Activated CD8-positive, alpha-beta memory T cell treated with anti-CD3 and anti-CD28 coated beads for 1 hour (primary cell): ENCODE results near the gene CBX3.
A peak's percentile ranks its signal among the peaks of the same experiment; 100 is the strongest.
"Not testable (repeated sequence)": the region's sequence is repeated elsewhere in the genome, so short reads cannot be mapped to it uniquely, and the experiment has no call there.

Experiments used
- DNase-seq, 2 donors: peaks; one replicate each; pipeline ENCODE4 v3.0.0-alpha.2; 2020; ENCODE audit warnings: low read depth in 1 of 2; ENCODE audit errors: extremely low read depth in 1 of 2

The CBX3 gene

GRCh38 chr7:26200444-26201246, 900 bp upstream of the CBX3 start, which contains the start of gene HNRNPA2B1:
Gene HNRNPA2B1 (minus strand): TSS chr7:26200746. CDS start chr7:26200577, 169 bp downstream.
- peak; percentile 95 to 97 for DNase-seq

DNA sequence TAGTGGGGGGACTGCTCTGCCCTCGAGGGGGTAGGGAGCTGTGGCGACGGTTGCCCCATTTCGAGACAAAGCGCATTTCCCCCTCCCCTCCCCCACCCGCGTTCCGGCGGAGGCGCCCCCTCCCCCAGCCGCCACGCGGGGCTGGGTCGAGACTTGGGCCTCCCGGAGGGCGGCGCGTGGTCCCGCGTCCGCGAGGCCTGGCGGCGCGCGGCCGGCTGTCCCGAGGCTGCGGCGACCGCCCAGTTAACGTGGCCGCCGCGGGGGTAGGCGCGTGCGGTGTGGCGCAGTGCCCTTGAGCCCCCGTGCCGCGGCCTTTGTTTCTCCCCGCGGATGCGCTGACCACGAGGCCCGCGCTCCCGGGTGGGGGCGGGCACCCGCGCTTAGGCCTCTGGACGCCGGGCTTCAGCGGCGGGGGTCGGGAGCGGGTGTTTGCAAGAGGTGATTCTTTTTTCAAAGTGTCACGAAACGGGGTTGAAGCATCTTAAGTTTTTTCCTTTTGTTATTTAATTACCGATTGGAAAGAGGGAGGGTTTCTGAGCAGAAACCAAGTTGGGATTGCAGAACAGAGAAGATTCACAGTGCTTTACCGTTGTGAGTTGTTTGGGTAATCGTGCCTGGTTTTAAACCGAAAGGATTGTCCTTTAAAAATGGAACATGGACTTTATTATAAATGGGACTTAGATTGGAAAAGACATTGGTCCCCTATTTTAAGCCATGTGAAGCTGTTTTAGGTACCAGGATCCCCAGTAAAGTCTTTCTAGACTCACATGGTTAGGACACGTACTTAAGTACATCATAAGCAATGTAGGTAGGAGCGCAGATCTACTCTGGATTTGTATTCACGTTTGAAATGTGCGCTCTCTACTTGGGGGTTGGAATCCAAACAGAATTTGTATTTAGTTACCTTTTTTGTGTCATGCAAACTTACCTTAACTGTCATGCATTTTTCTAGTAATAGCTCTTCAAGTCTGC, 760 bp downstream of the CBX3 start:
- DNase-seq, result peak in 1 of 2 donors; percentile 43

GRCh38 chr7:26203016-26203415, 1.5 kb downstream of the CBX3 start:
- DNase-seq, result no peak

DNA sequence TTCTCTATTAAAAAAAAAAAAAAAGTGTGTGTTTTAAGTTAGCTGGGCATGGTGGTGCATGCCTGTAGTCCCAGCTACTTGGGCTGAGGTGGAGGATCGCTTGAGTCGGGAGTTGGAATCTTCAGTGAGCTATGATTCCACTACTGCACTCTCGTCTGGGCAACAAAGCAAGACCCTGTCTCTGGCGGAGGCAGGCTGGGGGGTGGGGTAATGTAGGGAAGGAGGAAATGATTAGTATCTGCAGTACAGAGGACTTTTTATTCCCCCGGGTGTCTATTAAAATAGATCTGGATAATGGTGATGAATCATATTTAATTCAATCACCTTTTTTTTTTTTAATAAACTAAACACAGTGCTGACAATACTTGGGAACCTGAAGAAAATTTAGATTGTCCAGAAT, 6.5 kb downstream of the CBX3 start:
- DNase-seq, result no peak

GRCh38 chr7:26212921-26213718, 11.6 kb downstream of the CBX3 start:
- no peak for DNase-seq

DNA sequence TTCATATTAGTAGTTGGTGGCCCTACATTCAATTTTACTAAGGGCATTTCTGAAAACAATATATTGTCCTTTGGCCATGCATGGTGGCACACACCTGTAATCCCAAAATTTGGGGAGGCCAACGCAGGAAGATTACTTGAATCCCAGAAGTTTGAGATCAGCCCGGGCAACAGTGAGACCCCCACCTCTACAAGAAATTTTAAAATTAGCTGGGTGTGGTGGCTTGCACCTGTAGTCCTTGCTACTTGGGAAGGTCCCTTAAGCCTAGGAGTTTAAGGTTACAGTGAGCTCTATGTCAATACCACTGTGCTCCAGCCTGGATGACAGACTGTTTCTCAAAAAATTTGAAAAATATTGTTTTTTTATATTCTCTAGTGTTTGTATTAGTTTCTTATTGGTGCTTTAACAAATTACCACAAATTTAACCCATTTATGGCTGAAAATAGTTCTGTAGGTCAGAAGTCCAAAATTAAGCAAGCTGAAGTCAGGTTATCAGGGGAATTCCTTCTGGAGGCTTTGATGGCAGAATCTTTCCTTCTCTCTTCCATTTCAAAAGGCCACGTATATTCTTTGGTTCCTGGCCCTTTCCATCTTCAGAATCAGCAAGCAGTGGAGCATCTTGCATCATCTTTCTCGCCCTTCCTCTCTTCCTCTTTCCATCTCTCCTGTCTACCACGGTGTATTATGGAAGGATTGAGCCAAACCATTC, 12.4 kb downstream of the CBX3 start:
- DNase-seq, result no peak

DNA sequence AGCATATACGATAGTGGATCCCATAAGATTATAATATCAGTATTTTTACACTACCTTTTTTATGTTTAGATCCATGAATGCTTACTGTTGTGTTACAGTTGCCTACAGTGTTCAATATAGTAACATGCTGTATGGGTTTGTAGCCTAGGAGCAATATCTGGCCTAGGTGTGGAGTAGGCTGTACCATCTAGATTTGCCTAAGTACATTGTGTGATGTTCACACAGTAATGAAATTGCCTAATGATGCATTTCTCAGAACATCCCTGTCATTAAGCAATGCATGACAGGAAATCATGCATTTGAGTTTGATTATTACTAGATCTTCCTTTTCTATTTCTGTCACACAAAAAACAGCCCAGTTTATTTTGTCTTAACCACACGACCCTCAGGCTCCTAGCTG, 14.5 kb downstream of the CBX3 start:
- DNase-seq, result no peak

- DNase-seq, result no peak
These were observed 22.8 kb downstream of the CBX3 start for GRCh38 chr7:26224359-26224758.

DNA sequence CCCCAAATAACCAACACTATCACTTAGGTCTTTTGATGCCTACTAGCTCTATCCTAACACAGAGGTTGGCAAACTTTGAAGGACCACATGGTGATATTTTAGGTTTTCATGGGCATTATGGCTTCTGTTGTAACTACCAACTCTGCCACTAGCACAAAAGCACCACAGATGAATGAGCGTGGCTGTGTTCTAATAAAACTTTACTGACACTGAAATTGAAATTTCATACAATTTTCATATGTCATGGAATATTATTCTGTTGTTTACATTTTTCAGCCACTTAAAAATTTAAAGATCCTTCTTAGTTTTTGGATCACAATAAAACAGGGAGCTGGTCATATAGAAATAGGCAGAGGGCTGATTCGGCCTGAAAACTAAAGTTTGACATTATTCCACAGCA, 26.4 kb downstream of the CBX3 start:
- DNase-seq, result no peak

GRCh38 chr7:26233902-26234511, 32.5 kb downstream of the CBX3 start:
- DNase-seq, result no peak

DNA sequence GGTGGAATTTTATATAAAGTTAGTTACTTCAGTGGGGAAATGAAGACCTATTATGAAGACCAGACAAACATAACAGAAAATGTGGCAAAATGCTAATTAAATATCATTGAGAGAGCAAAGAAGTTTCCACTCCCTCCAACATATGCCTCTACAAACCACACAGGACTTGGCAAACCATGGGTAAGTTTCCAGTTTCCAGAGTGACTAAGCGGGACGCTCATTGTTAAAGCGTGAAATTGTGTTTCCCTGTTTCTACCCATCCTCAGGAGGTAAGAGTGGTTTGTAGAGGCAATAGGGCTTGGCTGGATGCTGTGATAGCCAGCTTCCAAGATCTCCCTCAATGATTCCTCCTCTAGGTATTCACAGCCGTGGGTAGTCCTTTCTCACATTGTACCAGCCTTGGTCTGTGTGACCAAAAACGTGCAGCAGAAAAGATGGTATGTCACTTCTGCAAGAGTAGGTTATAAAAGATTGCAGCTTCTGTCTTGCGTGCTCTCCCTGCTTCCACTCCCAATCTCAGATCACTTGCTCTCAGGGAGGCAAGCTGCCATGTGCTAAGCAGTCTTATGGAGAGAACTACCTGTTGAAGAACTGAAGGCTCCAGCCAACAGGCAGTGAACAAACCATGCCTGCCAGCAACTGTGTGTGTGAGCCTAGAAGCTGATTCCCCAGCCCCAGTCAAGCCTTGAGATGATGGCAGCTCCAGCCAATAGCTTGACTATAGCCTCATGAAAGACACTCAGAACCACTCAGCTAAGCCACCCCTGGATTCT, 35.7 kb downstream of the CBX3 start:
- no peak for DNase-seq

- no peak for DNase-seq
These were observed 36.5 kb downstream of the CBX3 start for GRCh38 chr7:26238032-26238431.

DNA sequence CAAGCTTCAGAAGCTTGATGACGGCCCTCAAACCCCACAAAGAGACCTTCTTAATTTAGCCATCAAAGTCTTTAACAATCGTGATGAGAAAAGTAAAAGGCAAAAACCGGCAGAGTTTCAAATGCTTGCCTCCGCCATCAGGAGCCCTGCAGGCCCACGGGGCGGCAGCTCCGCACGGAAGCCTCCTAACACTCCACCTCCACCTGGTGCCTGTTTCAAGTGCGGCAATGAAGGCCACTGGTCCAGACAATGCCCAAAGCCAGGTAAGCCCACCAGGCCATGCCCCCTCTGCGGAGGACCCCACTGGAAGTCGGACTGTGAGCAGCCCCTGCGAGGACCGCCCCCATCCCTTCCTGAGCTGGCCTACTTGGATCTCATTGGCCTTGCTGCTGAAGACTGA, 43.6 kb downstream of the CBX3 start:
- no peak for DNase-seq

DNA sequence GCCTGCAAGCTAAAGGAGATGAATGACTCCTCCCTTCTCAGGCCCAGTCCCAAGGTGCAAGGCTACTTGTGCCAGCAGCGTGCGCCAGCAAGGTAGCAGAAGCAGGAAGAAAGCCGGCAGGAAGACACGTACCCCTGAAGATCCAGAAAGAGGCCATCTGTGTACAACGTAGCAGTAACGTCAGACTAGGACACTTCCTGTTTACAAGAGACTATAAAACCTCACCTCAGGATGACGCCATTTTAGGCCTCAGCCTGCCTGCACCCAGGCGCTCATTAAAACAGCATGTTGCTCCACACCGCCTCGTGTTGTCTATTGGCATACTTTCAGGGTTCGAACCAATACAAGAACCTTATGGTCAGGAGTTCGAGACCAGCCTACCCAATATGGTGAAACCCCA, 48.7 kb downstream of the CBX3 start:
- no peak for DNase-seq

DNA sequence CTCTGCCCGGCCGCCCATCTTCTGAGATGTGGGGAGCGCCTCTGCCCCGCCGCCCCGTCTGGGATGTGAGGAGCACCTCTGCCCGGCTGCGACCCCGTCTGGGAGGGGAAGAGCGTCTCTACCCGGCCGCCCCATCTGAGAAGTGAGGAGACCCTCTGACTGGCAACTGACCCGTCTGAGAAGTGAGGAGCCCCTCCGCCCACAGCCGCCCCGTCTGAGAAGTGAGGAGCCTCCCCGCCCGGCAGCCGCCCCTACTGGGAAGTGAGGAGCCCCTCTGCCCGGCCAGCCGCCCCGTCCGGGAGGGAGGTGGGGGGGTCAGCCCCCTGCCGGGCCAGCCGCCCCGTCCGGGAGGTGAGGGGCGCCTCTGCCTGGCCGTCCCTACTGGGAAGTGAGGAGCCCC, 60.3 kb downstream of the CBX3 start:
- DNase-seq, result not testable (repeated sequence)
